ENCODE results near the gene PDE2A.

PDE2A gene

DNA sequence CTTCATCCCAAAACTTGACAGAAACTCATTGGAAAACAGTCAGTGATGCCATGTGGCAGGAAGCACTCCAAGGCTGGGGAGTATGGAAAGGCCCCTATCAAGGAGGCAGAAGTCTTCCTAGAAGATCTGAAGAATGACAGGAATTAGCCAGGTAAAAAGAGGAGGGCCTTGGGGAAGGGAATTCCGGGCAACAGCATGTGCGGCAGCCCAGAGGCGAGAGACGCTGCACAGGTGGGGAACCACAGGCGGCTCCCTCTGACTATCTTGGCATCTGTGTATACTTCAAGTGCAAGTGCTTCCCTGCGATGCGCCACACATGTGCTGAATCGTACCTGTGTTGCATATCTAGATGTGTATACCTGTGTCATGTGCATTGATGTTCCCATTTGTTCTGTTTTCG, 12.7 kb downstream of the PDE2A start:
- no peak for DNase-seq

DNA sequence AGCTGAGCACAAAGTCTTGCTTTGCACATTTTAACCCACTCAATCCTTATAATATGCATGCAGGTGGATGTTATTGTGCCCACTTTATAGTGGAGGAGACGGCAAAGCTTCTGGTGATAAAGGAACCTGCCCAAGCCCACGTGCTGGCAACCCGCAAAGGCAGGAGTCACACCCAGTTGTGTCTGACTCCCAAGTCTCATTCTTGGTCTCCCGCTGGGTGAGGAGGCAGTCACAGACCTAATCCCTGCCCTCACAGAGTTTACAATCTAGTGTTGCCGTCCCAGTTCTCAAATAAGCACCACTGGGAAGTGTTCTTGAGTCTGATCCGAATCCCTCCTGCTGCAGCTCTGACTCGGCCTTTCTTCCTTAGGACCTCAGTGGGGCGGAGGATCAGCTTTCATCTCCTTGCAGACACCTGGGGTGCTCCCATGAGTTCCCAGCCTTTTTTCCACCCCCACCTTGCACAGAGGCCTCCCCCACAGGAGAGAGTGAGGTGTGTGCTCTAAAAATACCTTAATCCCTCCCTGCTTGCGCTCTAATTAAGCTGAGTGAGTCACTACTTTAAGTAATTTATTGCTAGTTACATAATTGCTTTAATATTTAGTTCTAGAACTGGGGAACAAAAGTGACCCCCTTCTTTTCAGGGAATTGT, 15.1 kb downstream of the PDE2A start:
- peak in 23 of 56 donors; percentile 15 to 68 (median 43) for DNase-seq

DNA sequence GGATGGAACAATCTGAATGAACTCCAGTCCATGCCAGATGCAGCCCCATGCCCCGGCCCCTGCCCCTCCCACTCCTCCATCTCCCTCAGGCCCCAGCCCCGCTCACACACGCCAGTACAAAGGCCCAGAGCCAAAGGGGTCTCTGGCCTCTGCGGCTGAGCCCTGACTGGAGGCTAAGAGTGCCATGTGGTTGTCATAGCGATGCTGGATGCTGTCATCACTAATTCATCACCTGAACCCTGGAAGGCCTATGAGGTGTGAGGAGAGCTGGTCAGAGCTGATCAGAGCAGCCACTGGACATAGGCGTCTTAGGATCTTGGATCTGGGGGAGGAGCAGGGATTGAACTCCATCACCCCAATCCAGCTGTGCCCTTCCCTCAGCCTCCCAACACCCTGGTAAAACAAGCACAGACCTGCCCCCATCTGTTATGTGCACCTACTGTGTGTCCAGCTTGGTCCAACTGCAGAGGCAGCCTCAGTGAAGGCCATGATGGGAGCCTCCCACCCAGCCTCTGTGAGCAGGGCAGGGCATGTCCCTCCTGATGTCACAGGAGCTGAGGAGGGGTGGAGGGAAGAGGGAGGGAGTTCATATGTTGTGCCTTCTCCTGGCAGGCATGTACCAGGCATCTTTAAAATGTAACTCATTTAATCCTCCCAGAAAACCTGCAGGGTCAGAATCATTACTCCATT, 16.7 kb downstream of the PDE2A start:
- DNase-seq, result no peak

DNA sequence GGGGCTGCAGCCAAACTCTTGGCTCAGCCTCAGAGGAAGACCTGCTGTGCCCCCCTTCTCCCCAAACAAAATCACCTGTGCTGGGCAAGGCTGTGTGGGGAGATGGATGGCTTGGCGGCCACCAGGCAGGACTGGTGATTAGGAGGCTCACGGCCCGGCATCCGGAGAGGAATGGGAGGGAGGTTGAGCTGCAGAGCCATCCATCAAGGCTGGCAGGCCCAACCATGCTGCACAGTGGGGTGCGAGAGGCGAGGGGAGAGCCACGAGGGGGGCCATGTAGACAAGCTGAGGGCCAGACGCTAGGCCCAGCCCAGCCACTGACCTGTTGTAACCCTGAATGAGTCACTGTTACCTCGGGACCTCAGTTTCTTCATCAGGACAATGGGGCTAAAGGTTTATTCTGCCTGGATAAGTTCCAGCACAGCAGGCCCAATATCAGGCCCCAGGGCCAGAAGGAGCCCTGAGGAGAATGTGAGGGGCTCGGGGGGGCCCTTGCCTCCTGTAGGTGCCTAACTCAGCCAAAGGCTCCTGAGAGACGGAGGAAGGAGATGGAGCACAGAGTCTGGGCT, 18.2 kb downstream of the PDE2A start:
- no peak for DNase-seq

DNA sequence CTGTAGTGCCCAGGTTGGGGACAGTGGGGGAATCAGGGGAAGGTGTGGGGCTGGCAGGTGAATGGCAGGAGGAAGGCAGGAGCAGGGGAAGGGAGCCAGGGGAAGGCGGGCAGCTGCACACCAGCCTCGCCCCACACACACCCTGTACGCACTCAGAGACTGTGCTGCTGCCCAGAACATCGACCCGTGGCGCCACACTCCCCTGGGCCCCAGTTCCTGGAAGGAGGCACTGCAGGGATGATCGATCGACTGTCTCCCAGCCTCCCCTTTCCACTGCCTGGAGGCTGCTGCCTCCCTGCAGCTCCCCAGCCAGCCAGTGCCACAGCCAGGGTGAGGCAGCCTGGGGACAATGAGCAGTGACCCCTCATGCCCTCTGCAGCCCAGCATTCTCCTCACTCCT, 19.2 kb downstream of the PDE2A start:
- DNase-seq, result no peak

DNA sequence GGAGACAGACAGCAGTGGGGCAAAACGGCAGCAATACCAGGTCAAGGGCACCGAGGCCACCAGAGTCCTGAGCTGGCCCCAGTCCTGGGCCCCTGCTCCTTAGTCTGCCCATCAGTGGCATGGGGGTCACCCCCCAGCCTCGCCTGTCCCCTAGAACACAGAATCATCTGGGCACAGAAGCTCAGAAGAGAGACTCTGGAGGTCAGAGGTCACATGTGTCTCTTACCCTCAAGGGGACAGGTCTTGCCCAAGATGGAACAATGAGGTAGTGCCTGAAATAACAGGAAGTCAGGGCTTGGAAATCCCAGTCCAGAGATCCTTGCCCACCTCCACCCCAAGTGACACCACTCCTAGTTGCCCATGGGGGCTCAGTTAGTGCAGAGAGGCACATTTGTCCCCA, 20.6 kb downstream of the PDE2A start:
- DNase-seq, result no peak

DNA sequence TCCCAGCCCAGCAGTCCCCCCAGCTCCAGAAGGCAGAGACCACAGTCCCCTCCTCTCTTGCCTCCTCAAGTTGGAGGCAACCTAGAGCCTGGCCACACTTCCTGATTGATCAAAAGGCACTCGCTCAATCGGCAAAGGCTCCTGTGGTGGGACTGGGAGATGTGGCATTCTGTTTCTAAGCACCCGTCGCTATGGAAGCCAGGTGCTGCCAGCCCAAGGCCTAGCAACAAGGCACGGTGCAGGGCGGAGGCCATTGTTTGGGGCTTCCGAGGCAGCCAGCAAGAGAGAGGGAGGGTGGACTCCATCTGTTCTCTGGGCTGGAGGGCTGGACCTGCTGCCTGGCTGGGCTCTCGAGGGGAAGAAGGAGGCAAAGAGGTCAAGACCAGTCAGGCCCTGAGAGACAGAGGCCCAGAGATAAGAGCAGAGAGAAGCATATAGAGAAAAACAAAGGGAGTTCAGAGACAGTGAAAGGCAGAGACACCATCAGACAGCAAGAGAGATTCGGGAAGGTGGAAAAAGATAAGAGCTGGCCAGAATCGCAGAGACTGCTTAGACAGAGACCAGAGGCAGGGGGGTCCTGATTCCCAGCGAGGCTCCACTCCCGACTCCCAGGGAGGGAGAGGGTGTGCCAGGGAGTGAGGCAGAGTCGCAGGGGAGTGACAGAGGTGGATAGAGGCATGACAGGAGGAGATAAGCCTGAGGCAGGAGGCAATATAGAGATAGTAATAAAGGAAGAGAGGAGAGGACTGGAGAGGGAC, 21.2 kb downstream of the PDE2A start:
- peak in 8 of 56 donors; percentile 13 to 52 (median 29) for DNase-seq

DNA sequence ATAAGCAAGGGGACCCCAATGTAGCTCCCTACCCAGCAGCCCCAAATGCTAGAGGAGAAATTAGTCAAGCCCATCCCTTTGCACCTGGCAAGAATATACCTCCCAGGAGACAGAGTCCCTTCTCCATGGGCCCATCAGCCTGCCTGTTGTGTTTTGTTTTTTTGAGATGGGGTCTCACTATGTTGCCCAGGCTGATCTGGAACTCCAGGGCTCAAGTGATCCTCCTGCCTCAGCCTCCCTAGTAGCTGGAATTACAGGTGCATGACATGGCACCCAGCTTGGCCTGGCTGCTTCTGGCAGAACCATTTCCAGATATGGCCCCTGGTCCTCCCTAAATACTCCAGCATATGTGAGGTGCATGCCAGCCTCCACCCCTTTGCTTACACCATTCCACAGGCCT, 22.1 kb downstream of the PDE2A start:
- no peak for DNase-seq

DNA sequence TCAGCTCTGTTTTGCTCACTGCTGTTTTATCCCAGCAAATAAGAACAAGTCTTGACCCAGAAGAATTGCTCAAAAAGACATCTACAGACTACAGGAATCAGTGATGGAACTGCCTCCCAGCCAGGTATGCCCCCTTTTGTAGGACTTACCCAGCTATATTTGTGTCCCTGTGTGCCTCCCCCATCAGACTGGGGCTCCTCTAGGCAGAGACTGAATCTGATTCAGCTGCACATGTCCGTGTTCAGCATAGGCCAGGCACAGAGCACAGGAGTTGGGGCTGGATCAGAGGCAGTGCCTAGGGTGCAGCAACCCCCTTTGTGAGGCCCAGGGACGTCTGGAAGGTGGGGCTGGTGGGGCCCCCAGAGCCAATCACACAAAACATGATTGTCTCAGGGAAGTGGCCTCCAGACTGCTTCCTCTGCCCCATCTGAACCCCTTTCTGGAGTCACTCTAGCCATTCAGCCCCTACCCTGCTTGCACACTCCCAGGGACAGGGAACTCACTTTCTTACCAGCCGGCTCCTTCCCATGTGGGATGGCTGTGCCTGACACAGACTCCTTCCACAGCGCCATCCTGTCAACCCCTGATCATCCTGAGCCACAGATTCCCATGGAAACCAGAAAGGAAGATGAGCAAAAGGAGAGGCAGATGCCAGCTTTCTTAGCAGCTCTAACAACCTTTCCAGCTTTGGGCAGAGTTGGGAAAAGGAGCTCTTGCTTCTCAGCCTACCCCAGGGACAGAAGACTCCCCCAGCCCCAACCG, 24.8 kb downstream of the PDE2A start:
- DNase-seq, result peak in 16 of 56 donors; percentile 19 to 69 (median 34)

DNA sequence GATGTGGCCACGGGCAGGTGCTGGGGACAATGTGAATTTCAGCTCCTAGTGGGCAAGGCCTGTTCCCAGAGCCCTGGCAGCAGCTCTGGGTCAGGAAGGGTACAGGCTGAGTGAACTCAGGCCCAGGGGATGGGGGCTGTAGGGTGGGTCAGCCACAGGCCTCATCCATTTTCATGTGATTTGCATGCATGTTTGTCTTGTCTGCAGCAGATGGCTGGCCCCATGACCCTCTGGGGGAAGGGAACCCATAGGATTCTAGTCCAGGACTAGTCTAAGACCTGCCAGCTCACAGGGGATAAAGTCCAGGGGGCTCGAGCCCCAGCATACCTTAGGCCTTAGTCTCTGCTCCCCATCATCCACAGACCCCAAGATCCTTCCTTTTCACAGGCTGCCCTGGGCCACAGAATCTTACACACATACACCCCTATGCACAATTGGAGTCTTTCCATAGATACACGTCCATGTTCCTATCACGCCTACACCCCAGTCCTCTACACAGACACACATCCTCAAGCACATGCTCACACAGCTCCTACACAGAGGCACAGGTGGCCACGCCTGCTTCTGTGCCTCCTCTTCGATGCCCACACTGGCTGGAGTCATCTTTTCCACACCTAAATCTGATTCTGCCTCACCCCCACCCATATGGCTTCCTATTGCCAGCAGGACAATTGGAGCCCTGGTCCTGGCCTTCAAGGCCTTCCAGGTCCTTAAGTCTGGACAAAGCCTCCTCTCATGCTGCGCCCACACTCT, 25.7 kb downstream of the PDE2A start:
- no peak for DNase-seq

DNA sequence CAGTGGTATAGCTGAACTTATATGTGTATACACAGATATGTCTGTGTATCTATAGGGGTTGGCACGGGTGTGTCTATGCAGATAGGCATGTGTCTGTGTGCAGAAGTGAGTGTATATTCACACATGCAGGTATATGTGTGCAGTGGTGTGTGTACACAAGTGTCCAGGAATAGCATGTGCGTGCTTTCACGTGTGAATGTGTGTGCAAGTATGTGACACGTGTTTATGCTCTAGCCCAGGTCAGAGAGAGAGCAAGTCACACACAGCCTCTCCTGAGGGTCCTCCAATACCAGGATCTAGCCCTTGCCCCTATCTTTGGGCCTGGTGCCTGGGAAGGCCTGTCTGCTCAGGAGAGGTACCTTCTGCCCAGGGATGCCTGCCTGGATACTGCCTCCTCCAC, 26.3 kb downstream of the PDE2A start:
- no peak for DNase-seq

DNA sequence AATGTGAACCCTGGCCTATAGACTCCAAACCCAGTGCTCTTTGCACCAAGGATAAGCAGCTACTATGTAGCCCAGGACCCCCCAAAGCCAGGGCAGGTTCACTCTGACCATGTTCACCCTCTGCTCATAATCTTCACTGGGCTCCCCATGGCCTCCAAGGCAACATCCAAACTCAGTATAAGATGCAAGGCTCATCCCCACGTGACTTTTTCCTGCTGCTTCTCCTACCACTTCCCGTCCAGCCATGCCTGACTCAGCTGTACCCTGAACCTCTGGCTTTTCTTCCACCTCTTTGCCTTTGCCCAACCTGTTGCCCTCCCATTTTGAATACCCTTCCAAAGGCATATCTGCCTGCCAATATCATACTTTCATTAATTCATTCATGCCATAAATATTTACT, 27.8 kb downstream of the PDE2A start:
- no peak for DNase-seq

DNA sequence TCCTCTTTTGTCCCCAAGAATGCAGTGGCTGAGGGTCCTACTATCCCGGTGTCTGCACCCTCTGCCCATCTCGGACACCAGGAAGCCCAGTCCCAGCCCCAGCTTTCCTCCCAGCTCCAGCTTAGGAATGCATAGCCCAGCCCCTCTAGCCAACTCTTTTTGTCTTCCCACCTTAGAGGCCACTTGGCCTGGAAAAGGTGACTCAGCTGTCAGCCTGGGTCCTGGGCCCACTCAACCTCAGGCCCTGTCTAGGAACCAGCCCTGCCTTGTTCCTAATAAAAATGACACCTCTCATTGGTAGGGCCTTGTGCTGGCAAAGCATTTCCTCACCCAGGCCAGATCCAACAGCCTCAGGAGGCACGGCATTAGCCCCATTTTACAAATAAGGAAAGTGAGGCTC, 28.2 kb downstream of the PDE2A start:
- no peak for DNase-seq

DNA sequence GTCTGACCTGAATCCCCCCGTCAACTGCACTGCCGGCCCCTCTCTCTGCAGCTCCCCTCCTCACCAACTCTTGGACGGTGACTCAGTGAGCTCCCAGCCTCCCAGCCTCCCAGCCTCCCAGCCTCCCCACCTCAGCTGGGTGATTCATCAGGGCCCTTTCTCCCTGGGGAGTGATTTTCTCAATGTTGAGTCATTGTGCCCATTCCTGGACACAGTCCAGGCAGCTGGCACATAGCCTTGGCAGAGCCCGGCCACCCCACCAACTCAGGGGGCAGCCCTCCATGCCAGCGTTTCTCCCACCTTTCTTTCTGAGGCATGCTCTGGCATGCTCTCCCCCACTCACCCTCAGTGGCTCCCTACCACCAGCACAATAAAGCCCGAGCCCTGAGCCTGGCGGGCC, 30.7 kb downstream of the PDE2A start:
- DNase-seq, result peak in 3 of 56 donors; percentile 33 to 82 (median 61)

DNA sequence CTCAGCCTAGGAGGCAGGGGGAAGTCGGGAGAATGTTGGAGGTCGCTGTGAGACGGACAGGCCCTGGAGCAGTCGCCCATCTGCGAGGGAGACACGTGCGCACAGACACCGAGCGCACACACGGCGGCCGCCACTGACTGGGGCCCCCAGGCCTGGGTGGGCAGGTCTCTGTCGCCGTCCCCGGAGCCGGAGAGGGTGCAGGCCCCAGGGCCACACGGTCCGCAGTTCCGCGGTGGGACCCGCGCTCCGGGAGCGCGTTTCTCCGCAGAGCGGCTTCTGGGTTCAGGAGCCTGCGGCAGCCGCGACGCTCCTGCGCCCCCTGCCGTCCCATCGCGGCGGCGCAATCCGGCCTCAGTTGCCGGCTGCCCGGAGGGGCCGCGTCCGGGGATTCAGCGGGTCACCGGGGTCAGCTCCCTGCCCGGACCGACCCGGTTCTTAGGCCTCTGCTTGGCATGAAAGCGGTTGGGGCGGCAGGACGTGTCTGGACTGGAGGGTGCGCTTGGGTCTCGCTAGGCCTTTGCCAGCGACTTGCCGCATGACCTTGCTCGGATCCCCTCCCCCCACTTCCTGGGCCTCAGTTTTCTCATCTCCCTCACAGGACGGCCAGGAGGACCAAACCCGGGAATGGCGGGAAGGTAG, 31.2 kb downstream of the PDE2A start:
- peak in 38 of 56 donors; percentile 17 to 70 (median 48) for DNase-seq

DNA sequence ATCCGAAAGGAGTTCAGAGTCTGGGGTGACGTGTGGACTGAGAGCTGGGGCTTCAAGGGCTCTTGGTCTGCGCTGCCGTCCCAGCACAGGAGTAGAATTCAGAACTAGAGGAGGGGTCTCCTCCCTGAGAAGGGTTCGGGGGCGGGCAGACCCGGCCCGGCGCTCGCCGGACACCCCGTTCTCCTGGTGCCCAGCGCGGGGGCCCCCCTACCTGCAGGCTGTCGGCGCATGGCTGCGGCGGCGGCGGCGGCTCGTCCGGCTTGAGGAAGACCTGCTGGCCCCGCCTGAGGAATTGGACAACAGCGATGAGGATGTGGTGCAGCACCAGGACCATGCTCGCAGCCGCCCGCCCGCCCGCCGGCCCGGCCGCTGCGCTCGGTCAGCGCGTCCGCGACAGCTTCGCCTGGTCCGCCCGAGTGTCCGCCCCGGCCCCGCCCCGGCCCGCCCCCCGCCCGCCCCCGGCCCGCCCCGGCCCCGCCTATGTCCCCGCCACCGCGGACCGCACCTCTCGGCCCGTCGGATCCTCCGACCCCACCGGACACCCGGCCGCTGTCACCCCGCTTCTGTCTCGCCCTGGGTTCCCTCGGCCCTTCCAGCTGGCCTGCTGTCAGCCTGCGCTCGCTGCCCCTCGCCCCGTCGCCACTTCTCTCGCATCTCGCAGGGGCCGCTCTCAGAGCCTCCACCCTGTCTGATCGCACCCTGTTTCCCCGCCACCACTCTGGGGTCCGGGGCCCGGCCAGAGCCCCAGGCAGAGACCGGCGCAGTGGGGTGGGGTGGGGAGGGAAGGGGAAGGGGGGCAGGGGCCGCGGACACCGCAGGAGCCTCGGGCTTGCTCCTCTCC, 32.0 kb downstream of the PDE2A start:
- peak in 11 of 56 donors; percentile 19 to 52 (median 36) for DNase-seq

DNA sequence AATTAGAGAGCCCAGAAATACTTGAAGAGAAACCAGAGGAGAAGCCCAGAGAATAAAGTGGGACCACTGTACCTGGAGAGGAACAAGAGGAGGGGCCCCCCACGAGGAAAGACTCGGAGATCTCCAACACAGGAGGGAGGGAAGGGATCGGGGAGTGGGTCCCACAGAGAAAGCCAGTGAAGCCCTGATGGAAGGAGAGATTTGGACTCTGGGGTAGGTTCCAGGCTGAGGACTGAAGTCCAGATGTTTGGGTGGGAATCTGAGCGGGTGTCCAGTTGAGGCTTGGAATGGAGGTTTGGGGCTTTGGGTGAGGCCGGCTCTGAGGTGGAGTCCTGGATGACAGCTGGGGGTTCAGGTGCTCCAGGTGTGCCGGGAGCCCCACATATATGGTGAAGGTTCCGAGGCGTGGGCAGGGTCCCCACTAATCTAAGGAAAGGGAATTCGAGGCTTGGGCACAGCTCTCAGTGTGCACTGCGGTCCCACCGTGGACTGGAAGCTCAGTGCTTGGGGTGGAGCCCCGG, 32.6 kb downstream of the PDE2A start:
- DNase-seq, result no peak

DNA sequence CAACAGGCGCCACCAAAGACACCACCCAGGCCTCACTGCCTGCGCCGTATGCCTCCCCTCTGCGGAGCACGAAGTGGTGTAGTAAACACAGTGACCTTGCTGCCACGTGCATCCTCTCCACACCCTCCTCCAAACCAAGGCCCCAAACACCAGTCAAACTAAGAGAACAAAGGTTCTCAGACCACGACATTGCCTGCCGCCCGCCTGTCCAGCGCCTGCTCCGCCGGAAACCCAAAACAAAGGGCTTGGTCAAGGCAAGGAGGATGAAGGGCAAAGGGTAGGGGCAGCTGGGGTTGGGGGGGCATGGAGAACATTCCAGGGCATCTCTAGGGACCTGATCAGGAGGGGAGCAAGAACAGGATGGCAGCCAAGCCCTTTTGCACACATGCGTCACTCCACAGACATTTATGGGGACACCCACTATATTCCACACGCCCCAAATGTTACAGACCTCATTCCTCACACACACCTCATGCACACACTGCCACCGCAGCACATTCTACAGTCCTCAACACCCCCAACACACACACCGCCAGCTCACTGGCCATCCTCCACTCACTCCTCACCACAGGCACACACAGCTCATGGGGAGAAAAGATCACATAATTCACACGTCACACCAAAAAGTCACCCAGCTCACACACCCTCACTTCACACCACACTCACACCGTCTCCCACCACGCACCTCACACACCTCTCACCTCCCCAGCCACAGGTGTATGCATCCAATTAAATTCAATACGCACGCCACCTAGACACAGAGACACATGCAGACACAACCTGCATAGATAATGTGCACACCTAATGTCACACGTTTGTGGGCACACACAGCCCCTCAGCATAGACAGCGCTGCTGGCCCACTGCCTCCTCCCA, 34.5 kb downstream of the PDE2A start:
- DNase-seq, result peak in 2 of 56 donors; percentile 20 to 28
